GM13977 (cell line): ENCODE results near the gene SRSF5.

Experiments used
- DNase-seq: peaks from one replicate; pipeline ENCODE4 v3.0.0; 2012; ENCODE audit warnings: low spot score
- CTCF ChIP-seq: IDR thresholded peaks from 2 replicates; pipeline ENCODE4 v1.5.1; 2012; ENCODE audit warnings: mild to moderate bottlenecking, control low read depth; ENCODE audit not compliant: insufficient read depth; ENCODE audit errors: extremely low read depth, missing control alignments
- in situ Hi-C: fragments of 300-500 bp; cut with MboI; formaldehyde crosslinking; loops from one replicate; pipeline ENCODE4 v1.12.0; 2022; ENCODE audit warnings: low sequenced_read_pairs, low pct_unique_long_range_greater_than_20kb, mixed read lengths, inconsistent platforms; ENCODE audit not compliant: unreplicated experiment

SRSF5 gene

GRCh38 chr14:69741055-69741454 lies 25.9 kb upstream of the SRSF5 start:
- in situ Hi-C loops = no loop called here
- no peak for TF ChIP-seq CTCF
- DNase-seq = no peak

GRCh38 chr14:69749956-69750355 lies 17.0 kb upstream of the SRSF5 start:
- in situ Hi-C loops = no loop called here
- TF ChIP-seq CTCF = no peak

GRCh38 chr14:69750495-69750894 lies 16.4 kb upstream of the SRSF5 start:
- in situ Hi-C loops = no loop called here
- TF ChIP-seq CTCF = no peak
- DNase-seq = no peak

More at GRCh38 chr14:69749956-69750355, 17.0 kb upstream of the SRSF5 start:
- no peak for DNase-seq

- no peak for DNase-seq
- no peak for TF ChIP-seq CTCF
- in situ Hi-C loops = no loop called here
These were observed 14.2 kb upstream of the SRSF5 start for GRCh38 chr14:69752773-69753172.

GRCh38 chr14:69753860-69754259 lies 13.1 kb upstream of the SRSF5 start:
- TF ChIP-seq CTCF = no peak
- in situ Hi-C loops = no loop called here
- no peak for DNase-seq

- TF ChIP-seq CTCF = no peak
- in situ Hi-C loops = no loop called here
- DNase-seq = no peak
These were observed 12.5 kb upstream of the SRSF5 start for GRCh38 chr14:69754487-69754886.

- TF ChIP-seq CTCF = no peak
- DNase-seq = no peak
- in situ Hi-C loops = no loop called here
These were observed 11.6 kb upstream of the SRSF5 start for GRCh38 chr14:69755296-69755695.
